GM12801 (cell line): Measurements from ENCODE around the gene NACC1.

Source experiments
- TF ChIP-seq, protein P1 (sequence below): IDR thresholded peaks from one replicate; pipeline ENCODE4 v1.5.1; 2011; ENCODE audit warnings: control low read depth; ENCODE audit not compliant: insufficient read length; ENCODE audit errors: extremely low read depth

NACC1 gene

DNA sequence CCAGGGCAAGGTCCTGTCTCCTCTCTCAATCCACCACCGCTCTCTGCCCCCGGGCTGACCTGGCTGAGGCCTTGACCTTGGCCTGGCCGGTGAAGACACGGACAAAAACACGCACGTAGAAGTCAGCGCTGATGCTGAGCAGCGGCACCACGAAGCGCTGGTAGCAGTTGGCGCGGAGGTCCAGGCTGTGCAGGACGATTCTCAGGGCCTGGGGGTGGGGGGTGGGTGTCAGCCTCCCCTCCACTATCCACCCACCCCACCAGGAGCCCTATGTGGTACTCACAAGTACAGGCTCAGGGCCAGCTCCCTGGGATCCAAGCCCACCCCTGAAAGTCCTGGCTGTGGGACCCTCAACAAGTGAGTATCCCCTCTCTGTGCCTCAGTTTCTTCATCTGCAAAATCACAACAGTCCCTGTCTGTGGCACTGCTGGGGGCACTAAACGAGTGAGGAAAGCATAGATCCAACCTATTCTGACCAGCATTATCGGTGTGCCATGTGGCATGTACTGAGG is 7.9 kb upstream of the NACC1 start:
- TF ChIP-seq, protein P1, sequence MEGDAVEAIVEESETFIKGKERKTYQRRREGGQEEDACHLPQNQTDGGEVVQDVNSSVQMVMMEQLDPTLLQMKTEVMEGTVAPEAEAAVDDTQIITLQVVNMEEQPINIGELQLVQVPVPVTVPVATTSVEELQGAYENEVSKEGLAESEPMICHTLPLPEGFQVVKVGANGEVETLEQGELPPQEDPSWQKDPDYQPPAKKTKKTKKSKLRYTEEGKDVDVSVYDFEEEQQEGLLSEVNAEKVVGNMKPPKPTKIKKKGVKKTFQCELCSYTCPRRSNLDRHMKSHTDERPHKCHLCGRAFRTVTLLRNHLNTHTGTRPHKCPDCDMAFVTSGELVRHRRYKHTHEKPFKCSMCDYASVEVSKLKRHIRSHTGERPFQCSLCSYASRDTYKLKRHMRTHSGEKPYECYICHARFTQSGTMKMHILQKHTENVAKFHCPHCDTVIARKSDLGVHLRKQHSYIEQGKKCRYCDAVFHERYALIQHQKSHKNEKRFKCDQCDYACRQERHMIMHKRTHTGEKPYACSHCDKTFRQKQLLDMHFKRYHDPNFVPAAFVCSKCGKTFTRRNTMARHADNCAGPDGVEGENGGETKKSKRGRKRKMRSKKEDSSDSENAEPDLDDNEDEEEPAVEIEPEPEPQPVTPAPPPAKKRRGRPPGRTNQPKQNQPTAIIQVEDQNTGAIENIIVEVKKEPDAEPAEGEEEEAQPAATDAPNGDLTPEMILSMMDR: no peak

- TF ChIP-seq, protein P1: no peak
These were observed 5.5 kb upstream of the NACC1 start for GRCh38 chr19:13112555-13112954.

DNA sequence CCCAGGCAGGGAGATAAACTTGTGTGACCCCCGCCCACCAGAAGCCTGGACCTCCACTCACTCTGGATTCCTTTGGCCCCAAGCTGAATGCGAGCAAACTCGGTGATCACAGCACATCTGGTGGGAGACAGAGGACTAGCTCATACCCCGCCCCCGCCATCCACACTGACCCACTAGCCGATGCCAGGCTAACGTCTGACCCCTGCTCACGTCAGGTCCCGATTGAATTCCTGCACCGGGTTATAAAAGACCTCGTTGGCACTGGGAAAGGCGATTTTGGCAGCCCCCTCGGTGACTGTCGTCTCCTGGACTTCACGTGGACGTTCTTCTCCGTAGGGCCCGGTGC is 2.2 kb upstream of the NACC1 start:
- TF ChIP-seq, protein P1: no peak

- TF ChIP-seq, protein P1: no peak
These were observed 1.5 kb upstream of the NACC1 start, which contains the start of gene TRMT1 for GRCh38 chr19:13116282-13117175. Gene TRMT1, minus strand, starts transcription at chr19:13116740. Its CDS starts 341 bp downstream, at chr19:13116399.

- TF ChIP-seq, protein P1: no peak
These were observed 790 bp upstream of the NACC1 start for GRCh38 chr19:13117176-13117771.

- TF ChIP-seq, protein P1: no peak
These were observed 545 bp downstream of the NACC1 start for GRCh38 chr19:13118424-13119193.

- TF ChIP-seq, protein P1: no peak
These were observed 1.6 kb downstream of the NACC1 start for GRCh38 chr19:13119627-13120026.
